HepG2 (cell line): ENCODE measurements around the gene RAB5B. TPM values are rescaled to one million over a fixed set of nuclear protein-coding genes. Genes with fewer than 3 reads are reported as not detected.

Experiments
- ASH2L ChIP-seq: fragments of 300-600, 200-600 bp; sonication (generic); IDR thresholded peaks from 2 replicates; pipeline ENCODE4 v1.7.0; 2017; ENCODE audit warnings: low read depth, mild to moderate bottlenecking, moderate library complexity, mixed read lengths, low read length; ENCODE audit not compliant: insufficient read length
- MXD4 ChIP-seq: IDR thresholded peaks from 2 replicates; pipeline ENCODE4 v1.6.1; 2016; ENCODE audit warnings: mild to moderate bottlenecking, missing biosample characterization, missing genetic modification reagents
- POLR2AphosphoS5 ChIP-seq: IDR thresholded peaks from 2 replicates; pipeline ENCODE4 v1.6.1; 2012; ENCODE audit warnings: low read depth, low read length
- RFXANK ChIP-seq: IDR thresholded peaks from 2 replicates; pipeline ENCODE4 v1.6.1; 2016
- SNAI1 ChIP-seq: sonication (generic); formaldehyde crosslinking; IDR thresholded peaks from 2 replicates; pipeline ENCODE4 v1.5.0; 2020; ENCODE audit warnings: mild to moderate bottlenecking, missing genetic modification reagents, borderline replicate concordance
- ZNF44 ChIP-seq: sonication (generic); formaldehyde crosslinking; IDR thresholded peaks from 2 replicates; pipeline ENCODE4 v1.5.1; 2020; ENCODE audit warnings: mild to moderate bottlenecking, missing genetic modification reagents
- ZNF788 ChIP-seq: sonication (generic); formaldehyde crosslinking; IDR thresholded peaks from 2 replicates; pipeline ENCODE4 v1.5.0; 2020; ENCODE audit warnings: mild to moderate bottlenecking, missing genetic modification reagents, borderline replicate concordance
- polyA plus RNA-seq, 8 experiments: library from polyadenylated mRNA; depleted of rRNA in 3 of 8; stranded (reverse) in 7 of 8; unstranded in 1 of 8; fragments of >200 nt; fragmentation: Illumina TruSeq in 4 of 8; extraction: Trizol in 4 of 8; gene quantifications; 2 replicates each; pipeline versions ENCODE4 v1.2.1 to v1.2.3, GENCODE V29; 2011 to 2016; ENCODE audit warnings: low read depth in 4 of 8, missing spikeins in 1 of 8, mixed read lengths in 1 of 8; ENCODE audit not compliant: insufficient read depth in 1 of 8
- total RNA-seq, 5 experiments: library from RNA; depleted of rRNA; stranded (reverse); fragments of >200 nt; fragmentation: Illumina TruSeq; extraction: Trizol; gene quantifications; 2 replicates each; pipeline ENCODE4 v1.2.3, GENCODE V29; 2016; ENCODE audit warnings: low read depth in 1 of 5
- TF ChIP-seq, protein P1 (sequence below): sonication (generic); formaldehyde crosslinking; IDR thresholded peaks from 2 replicates; pipeline ENCODE4 v1.5.0; 2020; ENCODE audit warnings: mild to moderate bottlenecking, missing genetic modification reagents, borderline replicate concordance
- TF ChIP-seq, protein P2 (sequence below): IDR thresholded peaks from 2 replicates; pipeline ENCODE4 v1.6.1; 2016; ENCODE audit warnings: missing genetic modification reagents, missing compliant biosample characterization
- TF ChIP-seq, protein P3 (sequence below), 2 experiments: sonication (generic) in 1 of 2; formaldehyde crosslinking in 1 of 2; IDR thresholded peaks; 2 replicates each; pipeline versions ENCODE4 v1.4.0 to v1.6.1; 2016 to 2020; ENCODE audit warnings: borderline replicate concordance in 1 of 2, low read depth in 1 of 2, mild to moderate bottlenecking in 1 of 2, missing genetic modification reagents in 1 of 2
- TF ChIP-seq, protein P4 (sequence below): sonication (generic); formaldehyde crosslinking; IDR thresholded peaks from 2 replicates; pipeline ENCODE4 v1.5.0; 2020; ENCODE audit warnings: mild to moderate bottlenecking, missing genetic modification reagents
- TF ChIP-seq, protein P5 (sequence below): IDR thresholded peaks from 2 replicates; pipeline ENCODE4 v1.6.1; 2016

RAB5B gene
- total and polyA plus RNA-seq, 2 of the 13 experiments (the other 11 are each of a cell fraction or from before 2014, with no cell fraction given) = 26.0 to 68.3 TPM

DNA sequence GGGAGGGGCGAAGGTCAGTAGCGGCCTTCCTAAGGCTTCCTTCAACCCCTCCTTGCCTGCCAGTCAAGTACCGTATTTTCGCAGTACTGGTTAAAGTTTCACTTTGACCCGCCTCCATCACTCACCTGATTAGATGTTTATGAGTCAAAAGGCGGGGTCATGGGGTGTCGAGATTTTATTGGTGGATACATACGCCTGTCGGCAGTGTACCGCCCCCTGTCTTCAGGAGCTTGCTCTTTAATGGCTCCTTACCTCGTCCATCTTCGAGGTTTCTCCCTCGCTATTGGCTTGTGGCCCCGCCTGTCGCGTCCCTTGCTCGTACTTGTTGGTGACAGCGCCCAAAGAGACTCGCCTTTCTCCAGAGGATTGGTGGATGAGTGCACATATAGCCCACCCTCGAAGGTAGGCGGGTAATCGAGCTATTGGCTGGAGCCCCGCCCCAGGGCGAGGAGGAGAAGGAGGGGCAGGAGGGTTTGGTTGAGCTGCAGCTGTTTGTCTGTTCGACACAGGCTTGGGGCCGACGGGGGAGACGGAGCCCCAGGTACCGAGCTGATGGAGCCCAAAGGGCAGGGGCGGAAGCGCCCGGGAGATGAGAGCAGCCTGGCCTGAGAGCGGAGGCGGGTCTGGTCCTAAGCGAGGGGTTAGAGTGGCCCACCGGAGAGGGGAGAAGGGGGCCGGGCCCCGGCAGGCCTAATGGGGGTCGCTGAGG lies at the start of gene RAB5B (continued):
- TF ChIP-seq, protein P1, sequence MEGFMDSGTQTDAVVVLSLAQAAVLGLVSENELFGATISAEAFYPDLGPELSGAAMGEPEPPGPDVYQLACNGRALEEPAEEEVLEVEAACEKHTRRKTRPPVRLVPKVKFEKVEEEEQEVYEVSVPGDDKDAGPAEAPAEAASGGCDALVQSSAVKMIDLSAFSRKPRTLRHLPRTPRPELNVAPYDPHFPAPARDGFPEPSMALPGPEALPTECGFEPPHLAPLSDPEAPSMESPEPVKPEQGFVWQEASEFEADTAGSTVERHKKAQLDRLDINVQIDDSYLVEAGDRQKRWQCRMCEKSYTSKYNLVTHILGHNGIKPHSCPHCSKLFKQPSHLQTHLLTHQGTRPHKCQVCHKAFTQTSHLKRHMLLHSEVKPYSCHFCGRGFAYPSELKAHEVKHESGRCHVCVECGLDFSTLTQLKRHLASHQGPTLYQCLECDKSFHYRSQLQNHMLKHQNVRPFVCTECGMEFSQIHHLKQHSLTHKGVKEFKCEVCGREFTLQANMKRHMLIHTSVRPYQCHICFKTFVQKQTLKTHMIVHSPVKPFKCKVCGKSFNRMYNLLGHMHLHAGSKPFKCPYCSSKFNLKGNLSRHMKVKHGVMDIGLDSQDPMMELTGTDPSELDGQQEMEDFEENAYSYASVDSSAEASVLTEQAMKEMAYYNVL = peak; percentile 51; the same call in 1 of the 2 replicates
- TF ChIP-seq, protein P2, sequence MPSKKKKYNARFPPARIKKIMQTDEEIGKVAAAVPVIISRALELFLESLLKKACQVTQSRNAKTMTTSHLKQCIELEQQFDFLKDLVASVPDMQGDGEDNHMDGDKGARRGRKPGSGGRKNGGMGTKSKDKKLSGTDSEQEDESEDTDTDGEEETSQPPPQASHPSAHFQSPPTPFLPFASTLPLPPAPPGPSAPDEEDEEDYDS (CRISPR knock-in tag) = peak; percentile 93
- TF ChIP-seq MXD4 (CRISPR knock-in tag) (no peak), ZNF44 (CRISPR knock-in tag) (peak; percentile 50; the same call in 1 of the 2 replicates), ZNF788 (CRISPR knock-in tag) (peak; percentile 11; the same call in 1 of the 2 replicates), POLR2AphosphoS5 (peak; percentile 87), ASH2L (peak; percentile 72), SNAI1 (CRISPR knock-in tag) (peak; percentile 68; the same call in 1 of the 2 replicates), RFXANK (CRISPR knock-in tag) (peak; percentile 81; the same call in 1 of the 2 replicates)
- TF ChIP-seq, protein P3, sequence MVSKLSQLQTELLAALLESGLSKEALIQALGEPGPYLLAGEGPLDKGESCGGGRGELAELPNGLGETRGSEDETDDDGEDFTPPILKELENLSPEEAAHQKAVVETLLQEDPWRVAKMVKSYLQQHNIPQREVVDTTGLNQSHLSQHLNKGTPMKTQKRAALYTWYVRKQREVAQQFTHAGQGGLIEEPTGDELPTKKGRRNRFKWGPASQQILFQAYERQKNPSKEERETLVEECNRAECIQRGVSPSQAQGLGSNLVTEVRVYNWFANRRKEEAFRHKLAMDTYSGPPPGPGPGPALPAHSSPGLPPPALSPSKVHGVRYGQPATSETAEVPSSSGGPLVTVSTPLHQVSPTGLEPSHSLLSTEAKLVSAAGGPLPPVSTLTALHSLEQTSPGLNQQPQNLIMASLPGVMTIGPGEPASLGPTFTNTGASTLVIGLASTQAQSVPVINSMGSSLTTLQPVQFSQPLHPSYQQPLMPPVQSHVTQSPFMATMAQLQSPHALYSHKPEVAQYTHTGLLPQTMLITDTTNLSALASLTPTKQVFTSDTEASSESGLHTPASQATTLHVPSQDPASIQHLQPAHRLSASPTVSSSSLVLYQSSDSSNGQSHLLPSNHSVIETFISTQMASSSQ (IDR thresholded peaks at IDR 0.05; ENCODE audit: low read depth) = peak; percentile 24; the same call in 1 of the 2 replicates
- TF ChIP-seq, protein P3 (CRISPR knock-in tag; IDR thresholded peaks at IDR 0.05; ENCODE audit: borderline replicate concordance) = peak; percentile 72; the same call in 1 of the 2 replicates
- TF ChIP-seq, protein P4, sequence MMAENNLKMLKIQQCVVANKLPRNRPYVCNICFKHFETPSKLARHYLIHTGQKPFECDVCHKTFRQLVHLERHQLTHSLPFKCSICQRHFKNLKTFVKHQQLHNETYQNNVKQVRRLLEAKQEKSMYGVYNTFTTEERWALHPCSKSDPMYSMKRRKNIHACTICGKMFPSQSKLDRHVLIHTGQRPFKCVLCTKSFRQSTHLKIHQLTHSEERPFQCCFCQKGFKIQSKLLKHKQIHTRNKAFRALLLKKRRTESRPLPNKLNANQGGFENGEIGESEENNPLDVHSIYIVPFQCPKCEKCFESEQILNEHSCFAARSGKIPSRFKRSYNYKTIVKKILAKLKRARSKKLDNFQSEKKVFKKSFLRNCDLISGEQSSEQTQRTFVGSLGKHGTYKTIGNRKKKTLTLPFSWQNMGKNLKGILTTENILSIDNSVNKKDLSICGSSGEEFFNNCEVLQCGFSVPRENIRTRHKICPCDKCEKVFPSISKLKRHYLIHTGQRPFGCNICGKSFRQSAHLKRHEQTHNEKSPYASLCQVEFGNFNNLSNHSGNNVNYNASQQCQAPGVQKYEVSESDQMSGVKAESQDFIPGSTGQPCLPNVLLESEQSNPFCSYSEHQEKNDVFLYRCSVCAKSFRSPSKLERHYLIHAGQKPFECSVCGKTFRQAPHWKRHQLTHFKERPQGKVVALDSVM (CRISPR knock-in tag) = peak; percentile 48; the same call in 1 of the 2 replicates
- TF ChIP-seq, protein P5, sequence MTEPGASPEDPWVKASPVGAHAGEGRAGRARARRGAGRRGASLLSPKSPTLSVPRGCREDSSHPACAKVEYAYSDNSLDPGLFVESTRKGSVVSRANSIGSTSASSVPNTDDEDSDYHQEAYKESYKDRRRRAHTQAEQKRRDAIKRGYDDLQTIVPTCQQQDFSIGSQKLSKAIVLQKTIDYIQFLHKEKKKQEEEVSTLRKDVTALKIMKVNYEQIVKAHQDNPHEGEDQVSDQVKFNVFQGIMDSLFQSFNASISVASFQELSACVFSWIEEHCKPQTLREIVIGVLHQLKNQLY = peak; percentile 20
